Measurements from ENCODE around the gene LAG3. TPM values are rescaled to one million over a fixed set of nuclear protein-coding genes. Genes with fewer than 3 reads are reported as not detected.

Gene LAG3
- total and polyA plus RNA-seq, 4 donors, result 0.82 to 1.7 (median 1.4) TPM

GRCh38 chr12:6759741-6760140, 12.6 kb upstream of the LAG3 start:
- no peak for TF ChIP-seq CTCF (IDR thresholded peaks at IDR 0.05; ENCODE audit: control extremely low read depth, extremely low read depth)
- H3K36me3 ChIP-seq (ENCODE audit: control insufficient read depth in 4 of 4, insufficient read depth in 4 of 4, low read length in 4 of 4), result no peaks in the 10 kb centered on the region
- H3K27me3 ChIP-seq (ENCODE audit: control insufficient read depth in 3 of 3, insufficient read depth in 3 of 3, low read length in 2 of 3), result no peaks in the 10 kb centered on the region
- ATAC-seq (ENCODE audit: insufficient read depth, low FRiP score), result no peak
- peaks cover 0 to 35% (median 27%) of the 10 kb centered on the region in 5 donors for H3K4me1 ChIP-seq (ENCODE audit: control insufficient read depth in 5 of 5, insufficient read depth in 5 of 5, low read length in 5 of 5)
- 85 to 93% methylated on average over 5 of the region's 5 CpGs for WGBS, 2 donors
- no peak overlapping the region for H3K27ac ChIP-seq (ENCODE audit: low read depth in 1 of 2, low read length in 1 of 2)
- H3K9ac ChIP-seq (ENCODE audit: insufficient read depth in 1 of 2, low read length in 2 of 2), result no peak overlapping the region
- H3K9me3 ChIP-seq (ENCODE audit: control insufficient read depth in 4 of 4, insufficient read depth in 3 of 4, low read length in 3 of 4), result no peaks in the 10 kb centered on the region
- DNase-seq, result no peak
- H3K4me3 ChIP-seq, result no peak overlapping the region

- WGBS, 2 donors, result 60 to 71% methylated on average over 4 of the region's 4 CpGs
- H3K4me1 ChIP-seq (ENCODE audit: control insufficient read depth in 5 of 5, insufficient read depth in 5 of 5, low read length in 5 of 5), result peaks cover 9 to 44% (median 32%) of the 10 kb centered on the region in 5 donors
- no peak for DNase-seq
- peak overlapping the region in 1 of 2 donors; percentile 76 for H3K9ac ChIP-seq (ENCODE audit: insufficient read depth in 1 of 2, low read length in 2 of 2)
- no peaks in the 10 kb centered on the region for H3K27me3 ChIP-seq (ENCODE audit: control insufficient read depth in 3 of 3, insufficient read depth in 3 of 3, low read length in 2 of 3)
- no peak overlapping the region for H3K4me3 ChIP-seq
- H3K27ac ChIP-seq (ENCODE audit: low read depth in 1 of 2, low read length in 1 of 2), result peak overlapping the region; percentile 63 to 66
- no peak for TF ChIP-seq CTCF (IDR thresholded peaks at IDR 0.05; ENCODE audit: control extremely low read depth, extremely low read depth)
- no peaks in the 10 kb centered on the region for H3K9me3 ChIP-seq (ENCODE audit: control insufficient read depth in 4 of 4, insufficient read depth in 3 of 4, low read length in 3 of 4)
- ATAC-seq (ENCODE audit: insufficient read depth, low FRiP score), result no peak
- H3K36me3 ChIP-seq (ENCODE audit: control insufficient read depth in 4 of 4, insufficient read depth in 4 of 4, low read length in 4 of 4), result peaks cover 0 to 5% (median 0%) of the 10 kb centered on the region in 4 donors
These were observed 8.9 kb upstream of the LAG3 start for GRCh38 chr12:6763380-6763779.

- no peak overlapping the region for H3K4me3 ChIP-seq
- peaks cover 12 to 44% (median 33%) of the 10 kb centered on the region in 5 donors for H3K4me1 ChIP-seq (ENCODE audit: control insufficient read depth in 5 of 5, insufficient read depth in 5 of 5, low read length in 5 of 5)
- peaks cover 0 to 5% (median 0%) of the 10 kb centered on the region in 4 donors for H3K36me3 ChIP-seq (ENCODE audit: control insufficient read depth in 4 of 4, insufficient read depth in 4 of 4, low read length in 4 of 4)
- H3K27ac ChIP-seq (ENCODE audit: low read depth in 1 of 2, low read length in 1 of 2), result peak overlapping the region; percentile 63 to 95
- ATAC-seq (ENCODE audit: insufficient read depth, low FRiP score), result peak; percentile 71
- H3K9me3 ChIP-seq (ENCODE audit: control insufficient read depth in 4 of 4, insufficient read depth in 3 of 4, low read length in 3 of 4), result no peaks in the 10 kb centered on the region
- H3K9ac ChIP-seq (ENCODE audit: insufficient read depth in 1 of 2, low read length in 2 of 2), result peak overlapping the region in 1 of 2 donors; percentile 76
- DNase-seq, result peak; percentile 99 to 100 (median 99)
- 4 to 5% methylated on average over 15 to 16 of the region's 16 CpGs for WGBS, 2 donors
- H3K27me3 ChIP-seq (ENCODE audit: control insufficient read depth in 3 of 3, insufficient read depth in 3 of 3, low read length in 2 of 3), result no peaks in the 10 kb centered on the region
- TF ChIP-seq CTCF (IDR thresholded peaks at IDR 0.05; ENCODE audit: control extremely low read depth, extremely low read depth), result no peak
These were observed 8.1 kb upstream of the LAG3 start for GRCh38 chr12:6764011-6764828.
